PC-9 (cell line): Measurements from ENCODE around the gene GAB2. TPM values are rescaled to one million over a fixed set of nuclear protein-coding genes. Genes with fewer than 3 reads are reported as not detected.

Experiments
- BruUV-seq: library from RNA; stranded (reverse); fragments of 400-500 nt; replicated peaks from 2 replicates; lab custom pipeline; 2021; lab: Mats Ljungman, UMichigan
- CTCF ChIA-PET: fragments of 300-600 bp; sonication (Branson Sonifier 250); formaldehyde crosslinking; loops from one replicate; lab custom pipeline; 2022; ENCODE audit warnings: antibody characterized with exemption; lab: Charles Lee
- POLR2A ChIA-PET: fragments of 300-600 bp; sonication (Branson Sonifier 250); formaldehyde crosslinking; loops from one replicate; lab custom pipeline; 2022; ENCODE audit warnings: antibody characterized with exemption; ENCODE audit not compliant: unreplicated experiment; lab: Charles Lee
- DNase-seq, 2 experiments: peaks; one replicate each; pipeline versions ENCODE4 v3.0.0 to v3.0.0-alpha.2; 2015 to 2022; ENCODE audit warnings: mixed read lengths in 1 of 2
- H2AFZ ChIP-seq: fragments of 200-600 bp; sonication (generic); 2 replicates; pipeline ENCODE4 v1.8.1; 2017; ENCODE audit warnings: antibody characterized with exemption
- H3F3A ChIP-seq: fragments of 200-600 bp; sonication (generic); 2 replicates; pipeline ENCODE4 v1.8.1; 2017; ENCODE audit warnings: antibody characterized with exemption, mild to moderate bottlenecking, low read depth; ENCODE audit not compliant: insufficient read depth
- H3K27ac ChIP-seq: fragments of 200-600 bp; sonication (generic); 2 replicates; pipeline ENCODE4 v1.6.1; 2016; ENCODE audit warnings: mixed run types
- H3K27me3 ChIP-seq: fragments of 200-600 bp; sonication (generic); 2 replicates; pipeline ENCODE4 v1.6.1; 2016; ENCODE audit warnings: low read depth, mixed run types; ENCODE audit not compliant: insufficient read depth
- H3K36me3 ChIP-seq: fragments of 200-600 bp; sonication (generic); 2 replicates; pipeline ENCODE4 v1.6.1; 2016; ENCODE audit warnings: low read depth, mixed run types
- H3K4me1 ChIP-seq: fragments of 200-600 bp; sonication (generic); replicated peaks from 2 replicates; pipeline ENCODE4 v1.6.1; 2016; ENCODE audit warnings: mixed run types; ENCODE audit not compliant: insufficient read depth
- H3K4me2 ChIP-seq: fragments of 200-600 bp; sonication (generic); 2 replicates; pipeline ENCODE4 v1.6.1; 2017; ENCODE audit warnings: mixed run types
- H3K4me3 ChIP-seq: fragments of 200-600 bp; sonication (generic); 2 replicates; pipeline ENCODE4 v1.6.1; 2016; ENCODE audit warnings: mixed run types
- H3K79me2 ChIP-seq: fragments of 200-600 bp; sonication (generic); 2 replicates; pipeline ENCODE4 v1.6.1; 2017; ENCODE audit warnings: low read depth, mixed run types
- H3K9me2 ChIP-seq: fragments of 200-600 bp; sonication (generic); 2 replicates; pipeline ENCODE4 v1.8.1; 2017; ENCODE audit warnings: mild to moderate bottlenecking; ENCODE audit not compliant: insufficient read depth
- H3K9me3 ChIP-seq: fragments of 200-600 bp; sonication (generic); 2 replicates; pipeline ENCODE4 v1.8.1; 2016; ENCODE audit warnings: low read depth; ENCODE audit not compliant: insufficient read depth
- H4K20me1 ChIP-seq: fragments of 200-600 bp; sonication (generic); 2 replicates; pipeline ENCODE4 v1.8.1; 2017; ENCODE audit not compliant: insufficient read depth
- EZH2 ChIP-seq: fragments of 200-600 bp; sonication (generic); IDR thresholded peaks from 2 replicates; pipeline ENCODE4 v1.8.0; 2017; ENCODE audit warnings: antibody characterized with exemption, low read depth
- intact Hi-C: fragments of 100-400 bp; cut with micrococcal nuclease; formaldehyde crosslinking; loops from one replicate; pipeline ENCODE4 v1.10.0; 2022; ENCODE audit not compliant: unreplicated experiment
- total RNA-seq: library from RNA; stranded (reverse); gene quantifications from 2 replicates; pipeline ENCODE4 v1.2.3, GENCODE V29; 2021
- TF ChIP-seq, protein P1 (sequence below): fragments of 200-600 bp; sonication (generic); conservative IDR thresholded peaks from 2 replicates; pipeline ENCODE4 v1.6.1; 2017; ENCODE audit warnings: mixed run types, antibody characterized with exemption, mild to moderate bottlenecking, moderate library complexity

Gene GAB2
- total RNA-seq, 1 experiment from 2014 or later, result 17.5 TPM

DNA sequence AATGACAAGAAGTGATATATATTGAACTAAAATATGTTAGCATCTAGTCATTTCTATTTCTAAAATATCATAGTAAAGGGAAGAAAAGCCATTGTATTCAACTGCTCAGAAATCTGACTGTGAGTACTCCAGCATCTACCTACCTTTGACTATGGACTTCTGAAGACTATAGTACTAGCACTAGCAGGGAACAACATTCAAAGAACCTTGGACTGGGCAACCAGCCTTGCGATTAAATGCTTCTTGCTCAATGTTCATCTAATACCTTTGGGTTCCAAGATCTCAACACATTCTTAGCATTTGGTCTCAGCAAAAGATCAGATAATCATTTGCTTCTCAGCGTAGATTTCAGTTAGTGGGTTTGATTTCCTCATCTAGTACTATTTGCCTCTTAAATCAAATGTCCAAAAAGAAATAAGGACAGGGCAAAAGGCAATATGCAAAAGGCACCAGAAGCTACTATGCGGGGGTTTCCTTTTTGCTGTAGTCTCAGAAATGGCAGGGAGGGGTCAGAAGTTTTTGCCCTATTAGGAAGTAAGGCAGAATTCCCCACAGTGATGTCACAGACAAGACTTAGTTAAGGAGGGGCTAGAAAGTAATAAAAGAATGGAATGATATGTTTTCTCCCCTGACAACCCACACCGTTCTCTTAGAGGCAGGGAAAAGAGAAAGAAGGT lies 80.6 kb downstream of the GAB2 start:
- Histone ChIP-seq H3K4me2 (no peak overlapping the region), H3K36me3 (no peaks in the 10 kb centered on the region), H4K20me1 (no peaks in the 10 kb centered on the region), H3K4me3 (no peak overlapping the region), H3K4me1 (no peaks in the 10 kb centered on the region), H3F3A (no peaks in the 10 kb centered on the region), H2AFZ (no peak overlapping the region), H3K27me3 (no peaks in the 10 kb centered on the region), H3K27ac (no peak overlapping the region), H3K9me2 (no peaks in the 10 kb centered on the region; the same call in 1 of the 2 replicates), H3K9me3 (no peaks in the 10 kb centered on the region), H3K79me2 (no peaks in the 10 kb centered on the region)
- ChIA-PET POLR2A (no interaction called here), CTCF (no interaction called here)
- intact Hi-C loops, result no loop called here
- no TSS peak for BruUV-seq
- no peak for TF ChIP-seq EZH2
- TF ChIP-seq, protein P1, sequence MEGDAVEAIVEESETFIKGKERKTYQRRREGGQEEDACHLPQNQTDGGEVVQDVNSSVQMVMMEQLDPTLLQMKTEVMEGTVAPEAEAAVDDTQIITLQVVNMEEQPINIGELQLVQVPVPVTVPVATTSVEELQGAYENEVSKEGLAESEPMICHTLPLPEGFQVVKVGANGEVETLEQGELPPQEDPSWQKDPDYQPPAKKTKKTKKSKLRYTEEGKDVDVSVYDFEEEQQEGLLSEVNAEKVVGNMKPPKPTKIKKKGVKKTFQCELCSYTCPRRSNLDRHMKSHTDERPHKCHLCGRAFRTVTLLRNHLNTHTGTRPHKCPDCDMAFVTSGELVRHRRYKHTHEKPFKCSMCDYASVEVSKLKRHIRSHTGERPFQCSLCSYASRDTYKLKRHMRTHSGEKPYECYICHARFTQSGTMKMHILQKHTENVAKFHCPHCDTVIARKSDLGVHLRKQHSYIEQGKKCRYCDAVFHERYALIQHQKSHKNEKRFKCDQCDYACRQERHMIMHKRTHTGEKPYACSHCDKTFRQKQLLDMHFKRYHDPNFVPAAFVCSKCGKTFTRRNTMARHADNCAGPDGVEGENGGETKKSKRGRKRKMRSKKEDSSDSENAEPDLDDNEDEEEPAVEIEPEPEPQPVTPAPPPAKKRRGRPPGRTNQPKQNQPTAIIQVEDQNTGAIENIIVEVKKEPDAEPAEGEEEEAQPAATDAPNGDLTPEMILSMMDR, result no peak
- no peak for DNase-seq

DNA sequence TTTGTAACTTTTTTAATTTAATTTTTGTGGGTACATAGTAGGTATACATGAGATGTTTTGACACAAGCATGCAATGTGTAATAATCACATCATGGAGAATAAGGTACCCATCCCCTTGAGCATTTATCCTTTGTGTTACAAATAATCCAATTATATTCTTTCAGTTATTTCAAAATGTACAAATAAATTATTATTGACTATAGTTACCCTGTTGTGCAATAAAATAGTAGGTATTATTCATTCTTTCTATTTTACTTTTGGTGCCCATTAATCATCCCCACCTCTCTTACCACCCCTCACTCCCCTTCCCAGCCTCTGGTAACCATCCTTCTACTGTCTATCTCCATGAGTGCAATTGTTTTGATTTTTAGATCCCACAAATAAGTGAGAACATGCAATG lies 83.5 kb downstream of the GAB2 start:
- ChIA-PET CTCF (no interaction called here), POLR2A (interaction anchor here (0.5 kb wide), 1 partner anchor 1019 kb away, joined by 14 read pairs; no protein-coding TSS in a partner anchor)
- TF ChIP-seq, protein P1, result no peak
- no peak for TF ChIP-seq EZH2
- intact Hi-C loops, result no loop called here
- H3K9me2 ChIP-seq, result no peaks in the 10 kb centered on the region
- no peaks in the 10 kb centered on the region for H3K36me3 ChIP-seq
- no peaks in the 10 kb centered on the region for H3K79me2 ChIP-seq
- H3K27ac ChIP-seq, result no peak overlapping the region
- H3K4me1 ChIP-seq, result no peaks in the 10 kb centered on the region
- no peak for DNase-seq
- no TSS peak for BruUV-seq
- no peaks in the 10 kb centered on the region for H3K9me3 ChIP-seq
- no peak overlapping the region for H3K4me3 ChIP-seq
- H3F3A ChIP-seq, result no peaks in the 10 kb centered on the region
- H4K20me1 ChIP-seq, result no peaks in the 10 kb centered on the region
- no peaks in the 10 kb centered on the region for H3K27me3 ChIP-seq
- no peak overlapping the region for H3K4me2 ChIP-seq
- no peak overlapping the region for H2AFZ ChIP-seq

DNA sequence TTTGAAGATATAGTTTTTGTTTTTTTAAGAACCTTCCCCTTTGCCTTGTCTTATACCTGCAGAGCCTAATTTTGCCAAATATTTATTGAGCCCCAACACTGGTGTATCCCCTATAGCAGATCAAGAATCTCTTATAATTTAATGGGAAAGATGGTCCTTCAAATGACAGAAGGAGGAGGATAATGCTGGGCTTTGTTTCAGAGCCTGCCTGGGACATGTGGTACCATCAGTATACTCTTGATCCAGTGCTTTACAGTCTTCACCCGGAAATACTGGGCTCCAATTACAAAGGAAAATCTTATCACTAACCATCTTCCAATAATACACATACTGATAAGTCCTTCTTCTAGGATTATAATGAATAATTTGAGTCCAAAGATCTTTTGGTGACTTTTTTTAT lies 84.7 kb downstream of the GAB2 start:
- H3K79me2 ChIP-seq, result no peaks in the 10 kb centered on the region
- no peaks in the 10 kb centered on the region for H3K36me3 ChIP-seq
- no peak overlapping the region for H3K27ac ChIP-seq
- no peak for DNase-seq
- no peak overlapping the region for H2AFZ ChIP-seq
- H3K4me3 ChIP-seq, result no peak overlapping the region
- H4K20me1 ChIP-seq, result no peaks in the 10 kb centered on the region
- H3K4me1 ChIP-seq, result no peaks in the 10 kb centered on the region
- H3K4me2 ChIP-seq, result no peak overlapping the region
- H3K9me3 ChIP-seq, result no peaks in the 10 kb centered on the region
- BruUV-seq, result no TSS peak
- intact Hi-C loops, result no loop called here
- no peaks in the 10 kb centered on the region for H3K27me3 ChIP-seq
- ChIA-PET POLR2A (no interaction called here), CTCF (no interaction called here)
- no peak for TF ChIP-seq EZH2
- TF ChIP-seq, protein P1, result no peak
- H3F3A ChIP-seq, result no peaks in the 10 kb centered on the region
- H3K9me2 ChIP-seq, result no peaks in the 10 kb centered on the region
